CD4-positive, alpha-beta T cell treated with Interleukin-17A for 4 hours (primary cell): ENCODE measurements around the gene MMEL1.

ENCODE experiments used
- DNase-seq: peaks from one replicate; pipeline ENCODE4 v3.0.0-alpha.2; 2020; ENCODE audit warnings: mixed read lengths

The MMEL1 gene

DNA sequence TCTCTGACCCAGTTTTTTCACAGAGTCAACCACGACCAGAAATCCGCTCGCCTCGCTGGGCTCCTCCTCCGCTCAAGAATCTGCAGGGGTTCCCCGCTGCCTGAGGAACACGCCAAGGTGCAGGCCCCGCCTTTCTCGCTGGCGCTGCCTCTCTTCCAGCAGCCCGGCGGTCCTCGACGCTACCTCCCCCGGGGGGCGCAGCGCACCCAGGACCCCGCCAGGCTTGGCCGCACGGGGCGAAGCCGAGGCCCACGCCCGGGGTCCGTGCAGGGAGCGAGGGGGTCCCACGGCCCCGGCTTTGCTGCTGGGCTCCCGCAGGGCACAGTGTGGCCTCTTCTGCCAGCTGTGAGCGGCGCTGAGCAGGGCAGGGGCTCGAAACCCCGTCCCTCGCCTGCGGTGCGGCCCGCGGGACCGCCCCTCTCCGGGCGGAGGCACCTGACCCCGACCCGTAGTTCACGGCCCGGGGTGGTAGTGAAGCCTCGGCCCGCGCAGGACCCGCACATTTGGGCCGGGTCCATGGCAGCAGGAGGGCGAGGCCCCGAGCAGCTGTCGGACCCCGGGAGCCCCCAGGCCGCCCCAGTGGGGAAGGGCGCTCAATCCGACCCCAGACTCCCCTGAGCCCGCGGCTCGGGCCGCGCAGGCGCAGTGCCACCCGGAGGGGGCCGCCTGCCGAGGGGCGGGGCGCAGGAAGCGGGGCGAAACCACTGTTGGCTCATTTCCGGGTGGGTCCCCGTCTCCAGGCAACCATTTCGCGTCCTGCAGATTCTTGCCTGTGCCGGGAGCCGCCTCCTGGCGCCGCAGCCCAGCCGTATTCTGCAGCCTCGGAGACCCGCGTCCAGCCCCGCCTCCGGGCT lies 10.0 kb upstream of the MMEL1 start:
- DNase-seq: peak; percentile 96

DNA sequence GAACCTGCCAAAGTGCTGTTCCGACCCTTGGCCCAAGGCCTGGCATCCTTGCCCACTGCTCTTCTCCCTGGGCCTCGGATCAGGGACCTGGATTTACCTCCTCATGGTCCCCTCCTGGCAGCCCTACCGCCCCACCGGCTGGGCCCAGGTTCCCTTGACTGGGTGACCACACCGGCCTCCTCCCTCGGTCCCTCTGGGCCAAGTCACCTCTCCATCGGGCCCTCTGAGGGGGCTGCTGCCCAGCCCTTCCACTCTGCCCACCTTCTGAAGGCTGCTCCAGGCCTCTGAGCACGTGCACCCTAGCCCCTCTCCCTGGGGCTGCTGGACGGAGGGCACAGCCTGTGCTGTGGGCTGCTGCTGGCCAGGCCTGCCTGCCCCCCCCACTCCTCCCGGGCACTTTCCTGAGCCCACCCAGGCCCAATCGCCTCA lies 9.3 kb upstream of the MMEL1 start:
- no peak for DNase-seq

GRCh38 chr1:2641381-2642130 lies 8.7 kb upstream of the MMEL1 start:
- DNase-seq: no peak

- no peak for DNase-seq
Observed at GRCh38 chr1:2640626-2641025, 7.8 kb upstream of the MMEL1 start.

GRCh38 chr1:2639607-2640521 lies 7.0 kb upstream of the MMEL1 start:
- DNase-seq: no peak

DNA sequence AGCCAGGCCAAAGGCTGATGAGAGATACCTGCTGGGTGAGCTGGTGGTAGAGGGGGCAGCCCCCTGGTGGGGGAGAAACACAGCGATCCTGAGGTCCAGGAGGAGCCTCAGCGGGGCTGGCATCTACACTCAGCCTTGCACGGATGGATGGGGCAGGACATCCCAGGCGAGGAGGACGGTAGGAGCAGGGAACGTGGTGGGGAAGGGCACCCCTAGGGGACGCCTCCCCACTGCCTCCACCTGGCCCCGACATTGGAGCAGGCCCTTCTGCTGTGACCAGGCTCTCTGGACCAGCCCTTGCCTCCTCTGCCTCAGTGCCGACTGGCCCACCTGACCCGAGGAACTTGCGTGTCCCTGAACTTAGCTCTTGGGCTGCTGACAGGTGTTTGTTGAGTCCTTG lies 6.4 kb upstream of the MMEL1 start:
- no peak for DNase-seq

DNA sequence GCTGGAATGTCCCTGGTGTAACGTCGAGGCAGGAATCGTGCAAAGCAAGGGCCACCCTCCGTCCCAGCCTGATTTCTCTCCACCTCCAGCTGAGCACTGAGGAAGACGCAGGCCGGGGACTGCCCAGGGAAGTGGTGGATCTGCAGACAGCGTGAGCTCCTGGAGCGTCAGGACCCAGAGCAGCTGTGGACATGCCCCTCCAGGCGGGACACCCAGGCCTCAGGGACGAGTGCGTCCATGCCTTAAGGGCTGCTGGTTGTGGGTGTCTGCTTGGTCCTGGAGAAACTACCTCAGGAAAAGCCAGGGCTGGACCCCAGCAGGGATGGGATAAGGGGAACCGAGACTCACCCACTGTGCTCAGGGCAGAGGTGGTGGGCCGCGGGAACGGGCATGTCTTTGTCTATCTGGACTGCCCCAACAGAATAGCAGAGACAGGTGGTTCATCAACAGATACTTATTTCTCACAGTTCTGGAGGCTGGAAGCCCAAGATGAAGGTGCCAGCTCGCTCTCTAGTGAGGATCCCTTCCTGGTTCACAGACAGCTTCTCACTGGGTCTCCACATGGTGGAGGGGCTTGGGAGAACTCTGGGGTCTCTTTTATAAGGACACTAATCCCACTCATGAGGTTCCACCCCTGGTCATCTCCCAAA lies 5.8 kb upstream of the MMEL1 start:
- no peak for DNase-seq

DNA sequence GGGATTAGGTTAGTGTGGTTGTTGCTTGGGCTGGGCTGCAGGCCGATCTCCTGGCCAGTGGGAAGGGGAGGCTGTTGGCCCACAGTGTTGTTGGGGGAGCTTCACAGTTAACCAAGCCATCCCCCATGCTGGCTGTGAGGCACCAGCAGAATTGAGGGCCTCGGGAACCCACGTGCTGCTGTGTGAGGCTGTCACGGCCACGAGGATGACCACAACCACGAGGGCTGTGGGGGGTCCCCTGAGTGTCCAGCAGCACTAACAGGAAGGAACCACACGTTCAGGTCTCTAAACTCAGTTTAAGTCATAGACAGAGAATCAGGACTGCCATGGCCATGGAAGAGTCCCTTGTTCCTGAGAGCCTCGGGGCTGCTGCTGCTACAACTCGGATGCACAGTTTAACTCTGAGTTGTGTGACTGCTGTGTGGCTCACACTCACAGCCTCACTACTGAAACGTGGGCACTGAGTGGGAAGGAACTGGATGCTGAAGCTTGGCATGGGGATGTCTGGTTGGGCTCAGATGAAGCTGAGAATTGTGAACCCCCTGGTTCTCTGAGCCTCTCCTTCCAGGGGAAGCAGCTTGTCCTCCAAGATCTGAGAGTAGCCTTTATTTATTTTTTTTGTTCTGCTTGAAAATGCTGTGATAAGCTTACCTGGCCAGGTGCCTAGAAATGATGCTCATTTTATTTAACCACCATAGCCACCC lies 4.8 kb upstream of the MMEL1 start:
- DNase-seq: no peak

- DNase-seq: no peak
Observed at GRCh38 chr1:2636733-2637132, 3.9 kb upstream of the MMEL1 start.

- DNase-seq: no peak
Observed at GRCh38 chr1:2635361-2636010, 2.7 kb upstream of the MMEL1 start.

DNA sequence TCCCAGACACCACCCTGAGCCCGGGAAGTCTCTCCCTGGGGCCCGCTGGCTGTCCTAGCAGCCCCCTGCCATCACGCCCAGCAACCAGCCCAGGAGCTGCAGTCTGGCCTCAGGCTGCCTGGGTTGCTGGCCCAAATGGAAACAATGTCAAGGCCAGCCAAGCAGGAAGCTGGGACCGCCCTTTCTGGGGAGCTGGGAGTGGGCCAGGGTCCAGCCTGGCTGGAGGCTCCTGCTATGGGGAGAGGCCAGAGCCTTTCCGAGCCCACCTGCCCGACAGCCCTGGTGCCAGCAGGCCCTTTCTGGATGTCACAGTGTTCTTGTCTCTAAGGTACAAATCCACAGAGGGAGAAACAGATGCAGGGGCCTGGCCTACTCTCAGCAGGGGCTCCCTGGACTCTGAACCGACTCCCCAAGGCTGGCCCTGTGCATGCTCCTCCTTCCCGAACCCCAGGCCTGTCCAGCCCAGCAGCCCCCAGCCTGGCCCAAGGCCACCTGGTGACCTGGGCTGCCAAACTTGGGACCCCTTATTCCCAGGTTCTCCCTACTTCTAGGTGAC lies 1.2 kb upstream of the MMEL1 start:
- no peak for DNase-seq

- DNase-seq: no peak
Observed at GRCh38 chr1:2633366-2633935, 635 bp upstream of the MMEL1 start.

GRCh38 chr1:2632051-2632430 lies 775 bp downstream of the MMEL1 start:
- DNase-seq: no peak

- DNase-seq: no peak
Observed at GRCh38 chr1:2631136-2632050, 1.4 kb downstream of the MMEL1 start.

DNA sequence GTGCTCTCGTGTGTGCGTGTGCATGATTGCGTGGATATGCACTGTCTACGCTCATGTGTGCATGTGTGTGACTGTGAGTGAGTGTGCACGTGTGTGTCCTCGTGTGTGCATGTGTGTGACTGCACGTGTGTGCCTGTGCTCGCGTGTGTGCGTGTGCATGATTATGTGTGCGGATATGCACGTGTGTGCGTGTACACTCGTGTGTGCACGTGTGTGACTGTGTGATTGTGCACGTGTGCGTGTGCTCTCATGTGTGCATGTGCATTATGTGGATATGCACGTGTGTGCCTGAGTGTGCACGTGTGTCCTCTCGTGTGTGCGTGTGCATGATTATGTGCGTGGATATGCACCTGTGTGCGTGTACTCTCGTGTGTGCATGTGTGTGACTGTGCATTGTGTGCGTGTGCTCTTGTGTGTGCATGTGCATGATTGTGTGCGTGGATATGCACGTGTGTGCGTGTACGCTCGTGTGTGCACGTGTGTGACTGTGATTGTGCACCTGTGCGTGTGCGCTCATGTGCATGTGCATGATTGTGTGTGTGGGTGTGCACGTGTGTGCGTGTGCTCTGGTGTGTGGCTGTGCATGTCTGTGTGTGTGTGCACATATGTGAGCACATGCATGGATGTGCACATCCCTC lies 2.2 kb downstream of the MMEL1 start:
- no peak for DNase-seq

GRCh38 chr1:2629627-2630497 lies 3.0 kb downstream of the MMEL1 start:
- DNase-seq: no peak

DNA sequence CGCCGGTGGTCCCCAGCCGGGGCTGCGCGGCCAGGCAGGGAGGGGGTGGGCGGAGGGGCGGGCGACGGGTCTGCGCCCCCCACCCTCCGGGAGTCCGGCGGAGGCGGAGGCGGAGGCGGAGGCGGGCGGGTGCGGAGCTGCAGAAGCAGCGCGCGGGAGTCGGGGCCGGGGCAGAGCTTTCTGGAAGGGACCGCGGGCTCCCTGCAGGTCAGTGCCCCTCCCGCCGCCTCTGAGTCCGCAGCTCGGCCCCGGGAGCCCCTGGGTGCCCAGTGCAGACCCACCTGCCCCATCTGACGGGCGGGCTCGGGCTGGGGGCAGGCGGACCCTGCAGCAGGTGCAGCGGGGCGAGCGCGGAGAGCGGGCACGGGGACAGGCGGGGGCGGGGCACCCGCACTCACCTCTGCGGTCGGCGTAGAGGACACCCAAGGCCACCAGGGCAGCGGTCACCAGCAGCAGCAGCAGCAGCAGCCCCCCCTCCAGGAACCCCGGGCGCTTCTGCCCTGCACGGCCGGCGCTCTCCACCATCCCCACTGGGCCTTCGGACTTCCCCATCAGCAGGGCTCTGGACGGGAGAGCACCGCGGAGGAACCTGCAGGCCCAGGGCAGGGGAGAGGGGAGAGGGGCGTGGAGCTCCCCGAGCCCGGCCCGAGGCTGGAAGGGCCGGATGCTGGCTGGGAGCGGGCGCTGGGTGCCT lies 3.7 kb downstream of the MMEL1 start:
- peak; percentile 24 for DNase-seq
